ENCODE results near the gene DOC2B.

DNA sequence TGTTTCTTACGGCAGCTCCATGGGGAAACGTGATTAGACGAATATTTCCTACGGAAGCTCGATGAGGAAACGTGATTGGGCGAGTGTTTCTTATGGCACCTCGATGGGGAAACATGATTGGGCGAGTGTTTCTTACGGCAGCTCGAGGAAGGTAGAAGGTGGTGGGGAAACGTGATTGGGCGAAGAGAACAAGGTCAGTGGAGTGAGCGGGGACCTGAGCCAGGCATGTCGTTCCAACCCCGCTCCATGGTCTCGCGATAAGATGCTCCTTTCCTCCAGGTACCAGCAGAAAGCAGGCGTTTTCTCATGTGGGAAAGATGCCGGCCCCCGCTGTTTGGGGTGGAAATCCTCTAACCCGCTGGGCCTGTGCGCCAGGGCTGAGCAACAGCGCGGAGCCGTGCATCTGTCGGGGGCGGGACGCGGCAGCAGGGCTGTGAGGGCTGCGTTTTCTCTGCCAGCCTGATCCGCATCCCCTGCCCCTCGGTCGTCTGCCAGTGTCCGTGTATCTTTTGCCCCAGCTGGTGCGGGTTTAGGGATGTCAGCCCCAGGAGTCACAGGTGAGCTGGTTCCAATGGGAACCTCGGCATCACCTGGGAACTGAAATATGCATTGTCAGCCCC lies 25.6 kb upstream of the DOC2B start:
- no peak for TF ChIP-seq EZH2 (IDR thresholded peaks at IDR 0.05; ENCODE audit: borderline replicate concordance, insufficient read depth, low read length, poor library complexity, severe bottlenecking)
- TF ChIP-seq, protein P1, sequence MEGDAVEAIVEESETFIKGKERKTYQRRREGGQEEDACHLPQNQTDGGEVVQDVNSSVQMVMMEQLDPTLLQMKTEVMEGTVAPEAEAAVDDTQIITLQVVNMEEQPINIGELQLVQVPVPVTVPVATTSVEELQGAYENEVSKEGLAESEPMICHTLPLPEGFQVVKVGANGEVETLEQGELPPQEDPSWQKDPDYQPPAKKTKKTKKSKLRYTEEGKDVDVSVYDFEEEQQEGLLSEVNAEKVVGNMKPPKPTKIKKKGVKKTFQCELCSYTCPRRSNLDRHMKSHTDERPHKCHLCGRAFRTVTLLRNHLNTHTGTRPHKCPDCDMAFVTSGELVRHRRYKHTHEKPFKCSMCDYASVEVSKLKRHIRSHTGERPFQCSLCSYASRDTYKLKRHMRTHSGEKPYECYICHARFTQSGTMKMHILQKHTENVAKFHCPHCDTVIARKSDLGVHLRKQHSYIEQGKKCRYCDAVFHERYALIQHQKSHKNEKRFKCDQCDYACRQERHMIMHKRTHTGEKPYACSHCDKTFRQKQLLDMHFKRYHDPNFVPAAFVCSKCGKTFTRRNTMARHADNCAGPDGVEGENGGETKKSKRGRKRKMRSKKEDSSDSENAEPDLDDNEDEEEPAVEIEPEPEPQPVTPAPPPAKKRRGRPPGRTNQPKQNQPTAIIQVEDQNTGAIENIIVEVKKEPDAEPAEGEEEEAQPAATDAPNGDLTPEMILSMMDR (IDR thresholded peaks at IDR 0.05; ENCODE audit: poor library complexity, severe bottlenecking) = no peak

Data from neural cell (in vitro differentiated cells).